Activated T-helper 17 cell treated with anti-CD3 and anti-CD28 coated beads, Interleukin-2, amount 50 U/mL, for 72 hours (primary cell): ENCODE data around the gene MBTD1. TPM values are rescaled to one million over a fixed set of nuclear protein-coding genes. Genes with fewer than 3 reads are reported as not detected.
A peak's percentile ranks its signal among the peaks of the same experiment; 100 is the strongest.
"Not testable (repeated sequence)": the region's sequence is repeated elsewhere in the genome, so short reads cannot be mapped to it uniquely, and the experiment has no call there.

ENCODE experiments used
- ATAC-seq: fragments of 150-1000 bp; cut with Tn5 transposase; replicated peaks from 2 replicates; pipeline ENCODE4 v1.10.0; 2021; ENCODE audit warnings: mild to moderate bottlenecking, moderate library complexity
- H3K27ac Mint-ChIP-seq: one replicate; pipeline ENCODE4 v1.8.0; 2022; ENCODE audit warnings: mixed read lengths
- H3K27me3 Mint-ChIP-seq: one replicate; pipeline ENCODE4 v1.8.0; 2022; ENCODE audit warnings: mixed read lengths
- H3K36me3 Mint-ChIP-seq: one replicate; pipeline ENCODE4 v1.8.0; 2022; ENCODE audit warnings: low read depth, mild to moderate bottlenecking, mixed read lengths
- H3K4me1 Mint-ChIP-seq: one replicate; pipeline ENCODE4 v1.8.0; 2022; ENCODE audit warnings: mixed read lengths
- H3K4me3 Mint-ChIP-seq: one replicate; pipeline ENCODE4 v1.8.0; 2022; ENCODE audit warnings: mild to moderate bottlenecking, mixed read lengths
- H3K9me3 Mint-ChIP-seq: one replicate; pipeline ENCODE4 v1.8.0; 2022; ENCODE audit warnings: mixed read lengths
- total RNA-seq, 2 donors: library from RNA; stranded (reverse); gene quantifications; one replicate each; pipeline ENCODE4 v1.2.3, GENCODE V29; 2022

The MBTD1 gene
- 10 to 100 TPM; 10.7 to 17.2 TPM for total RNA-seq

GRCh38 chr17:51259564-51260236 lies at the start of gene MBTD1:
Gene MBTD1, minus strand, starts transcription at chr17:51260049. Its CDS starts 34,888 bp downstream, at chr17:51225161.
- no peaks in the 10 kb centered on the region for H3K27me3 Mint-ChIP-seq
- no peaks in the 10 kb centered on the region for H3K9me3 Mint-ChIP-seq
- peak within 1 kb of the TSS; percentile 98 for H3K27ac Mint-ChIP-seq
- peaks cover 89% of the 10 kb centered on the region for H3K36me3 Mint-ChIP-seq
- H3K4me3 Mint-ChIP-seq = peak within 1 kb of the TSS; percentile 81
- peaks cover 26% of the 10 kb centered on the region for H3K4me1 Mint-ChIP-seq
- ATAC-seq = peak; percentile 89

- Mint-ChIP-seq H3K4me1 (no peaks in the 10 kb centered on the region), H3K4me3 (no peak overlapping the region), H3K9me3 (peaks cover 15% of the 10 kb centered on the region), H3K27me3 (no peaks in the 10 kb centered on the region), H3K36me3 (no peaks in the 10 kb centered on the region), H3K27ac (no peak overlapping the region)
- ATAC-seq = no peak
Observed at GRCh38 chr17:51305182-51305581, 45.3 kb upstream of the MBTD1 start.

DNA sequence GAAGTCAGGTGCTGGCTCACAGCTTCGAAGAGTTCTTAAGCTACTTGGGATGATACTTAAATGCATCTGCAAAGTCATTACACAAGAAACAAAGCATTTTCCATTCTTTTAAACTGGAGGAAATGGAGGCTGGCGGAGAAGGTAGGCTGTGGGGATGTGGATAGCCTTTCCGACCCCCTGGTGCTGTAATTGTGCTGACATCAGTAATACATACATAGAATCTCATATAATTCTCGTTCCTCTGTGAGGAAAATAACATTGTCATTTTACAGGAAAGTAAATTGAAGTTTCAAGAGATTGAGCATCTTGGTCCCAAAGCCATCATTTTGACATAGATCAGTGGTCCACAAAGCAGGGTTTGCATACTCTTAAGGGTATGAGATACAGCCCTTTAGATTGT lies 40.0 kb upstream of the MBTD1 start:
- Mint-ChIP-seq H3K27ac (peak overlapping the region; percentile 36), H3K27me3 (no peaks in the 10 kb centered on the region), H3K9me3 (no peaks in the 10 kb centered on the region), H3K4me1 (peaks cover 4% of the 10 kb centered on the region), H3K36me3 (peaks cover 44% of the 10 kb centered on the region), H3K4me3 (no peak overlapping the region)
- ATAC-seq = no peak

GRCh38 chr17:51298508-51299371 lies 38.9 kb upstream of the MBTD1 start:
- H3K4me3 Mint-ChIP-seq = no peak overlapping the region
- ATAC-seq = no peak
- H3K9me3 Mint-ChIP-seq = no peaks in the 10 kb centered on the region
- H3K36me3 Mint-ChIP-seq = peaks cover 56% of the 10 kb centered on the region
- H3K27ac Mint-ChIP-seq = peak overlapping the region; percentile 36
- no peaks in the 10 kb centered on the region for H3K27me3 Mint-ChIP-seq
- peaks cover 4% of the 10 kb centered on the region for H3K4me1 Mint-ChIP-seq

DNA sequence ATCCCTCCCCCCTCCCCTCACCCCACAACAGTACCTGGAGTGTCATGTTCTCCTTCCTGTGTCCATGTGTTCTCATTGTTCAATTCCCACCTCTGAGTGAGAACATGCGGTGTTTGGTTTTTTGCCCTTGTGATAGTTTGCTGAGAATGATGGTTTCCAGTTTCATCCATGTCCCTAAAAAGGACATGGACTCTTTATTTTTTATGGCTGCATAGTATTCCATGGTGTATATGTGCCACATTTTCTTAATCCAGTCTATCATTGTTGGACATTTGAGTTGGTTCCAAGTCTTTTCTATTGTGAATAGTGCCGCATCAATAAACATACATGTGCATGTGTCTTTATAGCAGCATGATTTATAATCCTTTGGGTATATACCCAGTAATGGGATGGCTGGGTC lies 34.5 kb upstream of the MBTD1 start:
- H3K27me3 Mint-ChIP-seq, H3K4me1 Mint-ChIP-seq, H3K27ac Mint-ChIP-seq, ATAC-seq, H3K9me3 Mint-ChIP-seq, H3K4me3 Mint-ChIP-seq: not testable (repeated sequence)
- H3K36me3 Mint-ChIP-seq = peaks cover 94% of the 10 kb centered on the region

- Mint-ChIP-seq H3K4me1 (no peaks in the 10 kb centered on the region), H3K9me3 (no peaks in the 10 kb centered on the region), H3K27me3 (no peaks in the 10 kb centered on the region), H3K36me3 (peaks cover 100% of the 10 kb centered on the region), H3K27ac (no peak overlapping the region), H3K4me3 (no peak overlapping the region)
- ATAC-seq = no peak
Observed at GRCh38 chr17:51289696-51290111, 29.9 kb upstream of the MBTD1 start.

DNA sequence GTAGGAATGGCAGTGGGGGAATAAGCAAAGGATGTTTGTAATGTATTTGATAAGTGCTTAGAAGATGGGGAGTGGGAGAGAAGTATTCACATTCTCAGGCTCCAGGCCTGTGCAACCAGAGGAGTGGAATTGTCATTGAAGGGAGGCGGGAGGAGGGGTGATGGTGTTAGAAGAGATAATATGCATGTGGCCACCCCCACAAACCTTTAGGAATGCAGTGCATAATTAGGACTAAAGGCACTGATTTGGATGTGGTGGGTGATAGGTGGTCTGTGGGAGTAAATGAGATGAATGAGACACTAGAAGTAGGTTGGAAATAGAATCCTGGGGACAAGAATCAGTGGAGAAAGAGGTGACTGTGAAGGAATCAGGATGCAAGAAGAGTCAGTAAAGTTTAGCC lies 27.6 kb upstream of the MBTD1 start:
- Mint-ChIP-seq H3K9me3 (no peaks in the 10 kb centered on the region), H3K4me3 (no peak overlapping the region), H3K27ac (peak overlapping the region; percentile 9), H3K4me1 (peaks cover 4% of the 10 kb centered on the region), H3K36me3 (peaks cover 100% of the 10 kb centered on the region), H3K27me3 (no peaks in the 10 kb centered on the region)
- ATAC-seq = no peak

GRCh38 chr17:51279183-51279582 lies 19.3 kb upstream of the MBTD1 start:
- no peaks in the 10 kb centered on the region for H3K27me3 Mint-ChIP-seq
- peak; percentile 93 for ATAC-seq
- H3K4me1 Mint-ChIP-seq = peaks cover 9% of the 10 kb centered on the region
- no peaks in the 10 kb centered on the region for H3K9me3 Mint-ChIP-seq
- peak overlapping the region; percentile 35 for H3K27ac Mint-ChIP-seq
- H3K4me3 Mint-ChIP-seq = no peak overlapping the region
- peaks cover 100% of the 10 kb centered on the region for H3K36me3 Mint-ChIP-seq

DNA sequence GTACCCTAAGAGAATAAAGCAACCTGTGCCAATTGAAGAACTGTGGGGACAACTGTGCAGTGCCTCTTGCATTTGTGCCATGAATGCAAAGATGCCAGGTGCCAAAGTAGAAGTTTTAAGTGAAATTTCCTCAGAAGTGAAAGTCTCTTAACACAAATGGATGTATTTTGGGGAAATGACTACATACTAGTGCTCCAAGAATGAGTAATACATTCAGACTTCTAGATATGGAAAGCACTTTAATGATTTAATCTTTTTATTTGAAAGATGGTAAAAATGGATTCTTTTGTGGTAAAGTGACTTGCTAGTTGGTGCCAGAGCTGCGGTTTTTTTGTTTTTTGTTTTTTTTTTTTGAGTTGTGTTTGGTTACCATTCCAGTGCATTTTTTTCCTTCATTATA lies 15.5 kb upstream of the MBTD1 start:
- Mint-ChIP-seq H3K36me3 (peaks cover 100% of the 10 kb centered on the region), H3K27me3 (no peaks in the 10 kb centered on the region), H3K4me3 (no peak overlapping the region), H3K9me3 (no peaks in the 10 kb centered on the region), H3K4me1 (peaks cover 16% of the 10 kb centered on the region), H3K27ac (no peak overlapping the region)
- no peak for ATAC-seq

- no peaks in the 10 kb centered on the region for H3K27me3 Mint-ChIP-seq
- no peaks in the 10 kb centered on the region for H3K9me3 Mint-ChIP-seq
- peaks cover 25% of the 10 kb centered on the region for H3K4me1 Mint-ChIP-seq
- peaks cover 100% of the 10 kb centered on the region for H3K36me3 Mint-ChIP-seq
- H3K27ac Mint-ChIP-seq = peak overlapping the region; percentile 2
- no peak overlapping the region for H3K4me3 Mint-ChIP-seq
- no peak for ATAC-seq
Observed at GRCh38 chr17:51272812-51273211, 13.0 kb upstream of the MBTD1 start.

DNA sequence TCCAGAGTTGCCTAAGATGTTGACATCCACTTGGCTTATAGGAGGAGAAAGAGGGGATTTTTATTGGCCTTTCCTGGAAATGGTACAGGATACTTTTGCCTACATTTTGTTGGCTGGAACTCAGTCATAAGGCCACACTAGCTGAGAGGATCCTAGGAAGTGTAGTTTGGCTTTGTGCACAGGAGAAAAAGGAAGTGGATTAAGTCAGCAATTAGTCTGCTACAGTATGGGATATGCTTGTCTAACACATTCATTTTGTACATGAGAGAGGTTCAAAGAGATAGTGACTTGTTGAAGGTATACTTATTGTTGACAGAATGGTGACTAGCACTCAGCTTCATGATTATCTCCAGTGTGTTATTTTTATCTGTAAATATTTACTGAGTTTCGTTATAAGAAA lies 10.8 kb upstream of the MBTD1 start:
- H3K27ac Mint-ChIP-seq = peak overlapping the region; percentile 44
- ATAC-seq = no peak

DNA sequence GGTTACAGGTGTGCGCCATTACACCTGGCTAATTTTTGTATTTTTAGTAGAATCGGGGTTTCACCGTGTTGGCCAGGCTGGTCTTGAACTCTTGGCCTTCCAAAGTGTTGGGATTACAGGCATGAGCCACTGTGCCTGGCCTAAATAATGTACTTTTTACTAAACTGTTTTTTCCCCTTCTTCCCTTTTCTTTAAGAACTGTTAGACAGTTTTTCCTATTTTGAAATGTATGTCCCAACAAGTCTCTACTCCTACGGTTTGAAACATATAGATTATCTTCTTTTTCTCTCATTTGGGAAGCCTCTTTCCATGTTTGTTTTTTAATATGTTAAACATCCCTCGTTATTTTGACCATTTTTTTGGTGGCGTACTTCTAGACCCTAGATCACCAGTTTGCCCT lies 10.1 kb upstream of the MBTD1 start:
- peaks cover 30% of the 10 kb centered on the region for H3K4me1 Mint-ChIP-seq
- peaks cover 100% of the 10 kb centered on the region for H3K36me3 Mint-ChIP-seq

More for the DNA sequence above, 10.8 kb upstream of the MBTD1 start:
- peaks cover 30% of the 10 kb centered on the region for H3K4me1 Mint-ChIP-seq
- H3K36me3 Mint-ChIP-seq = peaks cover 100% of the 10 kb centered on the region
- no peaks in the 10 kb centered on the region for H3K9me3 Mint-ChIP-seq
- H3K27me3 Mint-ChIP-seq = no peaks in the 10 kb centered on the region
- H3K4me3 Mint-ChIP-seq = no peak overlapping the region

GRCh38 chr17:51264466-51264865 lies 4.6 kb upstream of the MBTD1 start:
- H3K9me3 Mint-ChIP-seq, H3K4me3 Mint-ChIP-seq, H3K27ac Mint-ChIP-seq, ATAC-seq, H3K27me3 Mint-ChIP-seq: not testable (repeated sequence)
- peaks cover 18% of the 10 kb centered on the region for H3K4me1 Mint-ChIP-seq
- H3K36me3 Mint-ChIP-seq = peaks cover 91% of the 10 kb centered on the region

More for the DNA sequence above, 10.1 kb upstream of the MBTD1 start:
- H3K9me3 Mint-ChIP-seq = no peaks in the 10 kb centered on the region
- no peak for ATAC-seq
- H3K27ac Mint-ChIP-seq = peak overlapping the region; percentile 44
- H3K27me3 Mint-ChIP-seq = no peaks in the 10 kb centered on the region
- H3K4me3 Mint-ChIP-seq = no peak overlapping the region

DNA sequence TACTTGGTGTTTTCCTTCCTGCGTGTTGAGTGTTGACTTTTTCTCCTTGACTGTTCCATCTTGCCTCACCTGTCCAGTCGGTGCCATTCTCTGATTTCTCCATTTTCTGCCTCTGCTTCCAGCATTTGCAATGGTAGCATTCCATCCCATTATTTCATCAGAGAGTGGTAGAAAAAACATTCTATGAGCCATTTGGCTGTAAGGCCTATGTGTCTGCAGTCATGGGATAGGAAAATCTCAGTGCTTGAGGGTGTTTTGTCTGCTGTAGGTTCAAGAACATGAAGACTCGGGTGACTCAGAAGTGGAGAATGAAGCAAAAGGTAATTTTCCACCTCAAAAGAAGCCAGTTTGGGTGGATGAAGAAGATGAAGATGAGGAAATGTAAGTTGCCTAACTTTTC lies 3.2 kb upstream of the MBTD1 start:
- Mint-ChIP-seq H3K9me3 (no peaks in the 10 kb centered on the region), H3K4me3 (peak overlapping the region; percentile 81), H3K27me3 (no peaks in the 10 kb centered on the region), H3K36me3 (peaks cover 89% of the 10 kb centered on the region), H3K27ac (peak overlapping the region; percentile 91), H3K4me1 (peaks cover 21% of the 10 kb centered on the region)
- ATAC-seq = no peak
